HepG2 (cell line): Measurements from ENCODE around the gene C11orf68. TPM values are rescaled to one million over a fixed set of nuclear protein-coding genes. Genes with fewer than 3 reads are reported as not detected.

ENCODE experiments used
- AGO1 ChIP-seq: fragments of 200-400 bp; formaldehyde crosslinking; IDR thresholded peaks from 2 replicates; pipeline ENCODE4 v1.6.1; 2017; ENCODE audit warnings: mild to moderate bottlenecking, low read depth, low read length, moderate library complexity; ENCODE audit not compliant: poor library complexity, severe bottlenecking
- BCL6 ChIP-seq: IDR thresholded peaks from 2 replicates; pipeline ENCODE4 v1.6.1; 2016; ENCODE audit warnings: missing genetic modification reagents, missing compliant biosample characterization
- CENPX ChIP-seq: sonication (generic); formaldehyde crosslinking; IDR thresholded peaks from 2 replicates; pipeline ENCODE4 v1.9.0; 2021; ENCODE audit warnings: mild to moderate bottlenecking, missing genetic modification reagents, moderate library complexity
- ESRRA ChIP-seq: sonication (generic); formaldehyde crosslinking; IDR thresholded peaks from 2 replicates; pipeline ENCODE4 v1.5.1; 2020; ENCODE audit warnings: mild to moderate bottlenecking, low read depth, missing genetic modification reagents
- JDP2 ChIP-seq: sonication (generic); formaldehyde crosslinking; IDR thresholded peaks from 2 replicates; pipeline ENCODE4 v1.8.1; 2022; ENCODE audit warnings: missing genetic modification reagents, borderline replicate concordance
- MATR3 ChIP-seq: sonication (generic); formaldehyde crosslinking; IDR thresholded peaks from 2 replicates; pipeline ENCODE4 v1.4.0; 2020; ENCODE audit warnings: missing genetic modification reagents
- MED8 ChIP-seq: sonication (generic); formaldehyde crosslinking; IDR thresholded peaks from 2 replicates; pipeline ENCODE4 v1.8.1; 2023; ENCODE audit warnings: mild to moderate bottlenecking, missing genetic modification reagents; ENCODE audit not compliant: insufficient replicate concordance
- MYNN ChIP-seq: sonication (generic); formaldehyde crosslinking; IDR thresholded peaks from 2 replicates; pipeline ENCODE4 v1.4.0; 2020; ENCODE audit warnings: mild to moderate bottlenecking, low read depth, missing genetic modification reagents
- NFE2L1 ChIP-seq: sonication (generic); formaldehyde crosslinking; IDR thresholded peaks from 2 replicates; pipeline ENCODE4 v1.4.0; 2020; ENCODE audit warnings: missing genetic modification reagents, mild to moderate bottlenecking, borderline replicate concordance
- RARA ChIP-seq: IDR thresholded peaks from 2 replicates; pipeline ENCODE4 v1.6.1; 2016; ENCODE audit warnings: missing genetic modification reagents, missing compliant biosample characterization
- SMC3 ChIP-seq: IDR thresholded peaks from 2 replicates; pipeline ENCODE4 v1.6.1; 2011; ENCODE audit warnings: low read length, improper control_type of control experiment
- ZFAT ChIP-seq: sonication (generic); formaldehyde crosslinking; conservative IDR thresholded peaks from 2 replicates; pipeline ENCODE4 v1.8.1; 2023; ENCODE audit warnings: missing genetic modification reagents, inconsistent platforms
- ZNF225 ChIP-seq: sonication (generic); formaldehyde crosslinking; IDR thresholded peaks from 2 replicates; pipeline ENCODE4 v1.4.0; 2020; ENCODE audit warnings: mild to moderate bottlenecking, missing genetic modification reagents
- ZNF274 ChIP-seq: sonication (generic); formaldehyde crosslinking; IDR thresholded peaks from 2 replicates; pipeline ENCODE4 v1.5.1; 2020; ENCODE audit warnings: mild to moderate bottlenecking, missing genetic modification reagents
- ZNF343 ChIP-seq: sonication (generic); formaldehyde crosslinking; IDR thresholded peaks from 2 replicates; pipeline ENCODE4 v1.4.0; 2020; ENCODE audit warnings: mild to moderate bottlenecking, missing genetic modification reagents
- ZNF709 ChIP-seq: sonication (generic); formaldehyde crosslinking; IDR thresholded peaks from 2 replicates; pipeline ENCODE4 v1.5.0; 2020; ENCODE audit warnings: mild to moderate bottlenecking, missing genetic modification reagents
- polyA plus RNA-seq, 8 experiments: library from polyadenylated mRNA; depleted of rRNA in 3 of 8; stranded (reverse) in 7 of 8; unstranded in 1 of 8; fragments of >200 nt; fragmentation: Illumina TruSeq in 4 of 8; extraction: Trizol in 4 of 8; gene quantifications; 2 replicates each; pipeline versions ENCODE4 v1.2.1 to v1.2.3, GENCODE V29; 2011 to 2016; ENCODE audit warnings: low read depth in 4 of 8, missing spikeins in 1 of 8, mixed read lengths in 1 of 8; ENCODE audit not compliant: insufficient read depth in 1 of 8
- total RNA-seq, 5 experiments: library from RNA; depleted of rRNA; stranded (reverse); fragments of >200 nt; fragmentation: Illumina TruSeq; extraction: Trizol; gene quantifications; 2 replicates each; pipeline ENCODE4 v1.2.3, GENCODE V29; 2016; ENCODE audit warnings: low read depth in 1 of 5
- TF ChIP-seq, protein P1 (sequence below): sonication (generic); formaldehyde crosslinking; IDR thresholded peaks from 2 replicates; pipeline ENCODE4 v1.4.0; 2020; ENCODE audit warnings: missing genetic modification reagents
- TF ChIP-seq, protein P2 (sequence below): sonication (generic); formaldehyde crosslinking; IDR thresholded peaks from 2 replicates; pipeline ENCODE4 v1.4.0; 2020; ENCODE audit warnings: mild to moderate bottlenecking, missing genetic modification reagents
- TF ChIP-seq, protein P3 (sequence below): fragments of 450-650 bp; IDR thresholded peaks from 2 replicates; pipeline ENCODE4 v1.6.1; 2016
- TF ChIP-seq, protein P4 (sequence below): sonication (generic); formaldehyde crosslinking; IDR thresholded peaks from 2 replicates; pipeline ENCODE4 v1.4.0; 2020; ENCODE audit warnings: missing genetic modification reagents

Gene C11orf68
- total and polyA plus RNA-seq, 2 of the 13 experiments (the other 11 are each of a cell fraction or from before 2014, with no cell fraction given), result 8.4 to 28.3 TPM

GRCh38 chr11:65891219-65892136 is 27.4 kb downstream of the C11orf68 start (continued):
- TF ChIP-seq, protein P1, sequence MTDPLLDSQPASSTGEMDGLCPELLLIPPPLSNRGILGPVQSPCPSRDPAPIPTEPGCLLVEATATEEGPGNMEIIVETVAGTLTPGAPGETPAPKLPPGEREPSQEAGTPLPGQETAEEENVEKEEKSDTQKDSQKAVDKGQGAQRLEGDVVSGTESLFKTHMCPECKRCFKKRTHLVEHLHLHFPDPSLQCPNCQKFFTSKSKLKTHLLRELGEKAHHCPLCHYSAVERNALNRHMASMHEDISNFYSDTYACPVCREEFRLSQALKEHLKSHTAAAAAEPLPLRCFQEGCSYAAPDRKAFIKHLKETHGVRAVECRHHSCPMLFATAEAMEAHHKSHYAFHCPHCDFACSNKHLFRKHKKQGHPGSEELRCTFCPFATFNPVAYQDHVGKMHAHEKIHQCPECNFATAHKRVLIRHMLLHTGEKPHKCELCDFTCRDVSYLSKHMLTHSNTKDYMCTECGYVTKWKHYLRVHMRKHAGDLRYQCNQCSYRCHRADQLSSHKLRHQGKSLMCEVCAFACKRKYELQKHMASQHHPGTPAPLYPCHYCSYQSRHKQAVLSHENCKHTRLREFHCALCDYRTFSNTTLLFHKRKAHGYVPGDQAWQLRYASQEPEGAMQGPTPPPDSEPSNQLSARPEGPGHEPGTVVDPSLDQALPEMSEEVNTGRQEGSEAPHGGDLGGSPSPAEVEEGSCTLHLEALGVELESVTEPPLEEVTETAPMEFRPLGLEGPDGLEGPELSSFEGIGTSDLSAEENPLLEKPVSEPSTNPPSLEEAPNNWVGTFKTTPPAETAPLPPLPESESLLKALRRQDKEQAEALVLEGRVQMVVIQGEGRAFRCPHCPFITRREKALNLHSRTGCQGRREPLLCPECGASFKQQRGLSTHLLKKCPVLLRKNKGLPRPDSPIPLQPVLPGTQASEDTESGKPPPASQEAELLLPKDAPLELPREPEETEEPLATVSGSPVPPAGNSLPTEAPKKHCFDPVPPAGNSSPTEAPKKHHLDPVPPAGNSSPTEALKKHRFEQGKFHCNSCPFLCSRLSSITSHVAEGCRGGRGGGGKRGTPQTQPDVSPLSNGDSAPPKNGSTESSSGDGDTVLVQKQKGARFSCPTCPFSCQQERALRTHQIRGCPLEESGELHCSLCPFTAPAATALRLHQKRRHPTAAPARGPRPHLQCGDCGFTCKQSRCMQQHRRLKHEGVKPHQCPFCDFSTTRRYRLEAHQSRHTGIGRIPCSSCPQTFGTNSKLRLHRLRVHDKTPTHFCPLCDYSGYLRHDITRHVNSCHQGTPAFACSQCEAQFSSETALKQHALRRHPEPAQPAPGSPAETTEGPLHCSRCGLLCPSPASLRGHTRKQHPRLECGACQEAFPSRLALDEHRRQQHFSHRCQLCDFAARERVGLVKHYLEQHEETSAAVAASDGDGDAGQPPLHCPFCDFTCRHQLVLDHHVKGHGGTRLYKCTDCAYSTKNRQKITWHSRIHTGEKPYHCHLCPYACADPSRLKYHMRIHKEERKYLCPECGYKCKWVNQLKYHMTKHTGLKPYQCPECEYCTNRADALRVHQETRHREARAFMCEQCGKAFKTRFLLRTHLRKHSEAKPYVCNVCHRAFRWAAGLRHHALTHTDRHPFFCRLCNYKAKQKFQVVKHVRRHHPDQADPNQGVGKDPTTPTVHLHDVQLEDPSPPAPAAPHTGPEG (CRISPR knock-in tag), result no peak; the same call in 1 of the 2 replicates
- TF ChIP-seq CENPX (CRISPR knock-in tag) (no peak), ESRRA (CRISPR knock-in tag) (peak; percentile 80), MATR3 (no peak), NFE2L1 (CRISPR knock-in tag) (no peak), JDP2 (CRISPR knock-in tag) (no peak), BCL6 (CRISPR knock-in tag) (peak; percentile 49), MYNN (CRISPR knock-in tag) (no peak), AGO1 (peak; percentile 98), ZFAT (CRISPR knock-in tag) (no peak), ZNF343 (CRISPR knock-in tag) (0 out of 2 replicates have a peak, but pooled peaks have one; percentile 3), ZNF274 (CRISPR knock-in tag) (no peak; the same call in 1 of the 2 replicates), ZNF709 (CRISPR knock-in tag) (no peak), MED8 (no peak), ZNF225 (CRISPR knock-in tag) (no peak), SMC3 (no peak), RARA (CRISPR knock-in tag) (no peak; the same call in 1 of the 2 replicates)
- TF ChIP-seq, protein P2, sequence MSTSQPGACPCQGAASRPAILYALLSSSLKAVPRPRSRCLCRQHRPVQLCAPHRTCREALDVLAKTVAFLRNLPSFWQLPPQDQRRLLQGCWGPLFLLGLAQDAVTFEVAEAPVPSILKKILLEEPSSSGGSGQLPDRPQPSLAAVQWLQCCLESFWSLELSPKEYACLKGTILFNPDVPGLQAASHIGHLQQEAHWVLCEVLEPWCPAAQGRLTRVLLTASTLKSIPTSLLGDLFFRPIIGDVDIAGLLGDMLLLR (CRISPR knock-in tag), result no peak
- TF ChIP-seq, protein P3, sequence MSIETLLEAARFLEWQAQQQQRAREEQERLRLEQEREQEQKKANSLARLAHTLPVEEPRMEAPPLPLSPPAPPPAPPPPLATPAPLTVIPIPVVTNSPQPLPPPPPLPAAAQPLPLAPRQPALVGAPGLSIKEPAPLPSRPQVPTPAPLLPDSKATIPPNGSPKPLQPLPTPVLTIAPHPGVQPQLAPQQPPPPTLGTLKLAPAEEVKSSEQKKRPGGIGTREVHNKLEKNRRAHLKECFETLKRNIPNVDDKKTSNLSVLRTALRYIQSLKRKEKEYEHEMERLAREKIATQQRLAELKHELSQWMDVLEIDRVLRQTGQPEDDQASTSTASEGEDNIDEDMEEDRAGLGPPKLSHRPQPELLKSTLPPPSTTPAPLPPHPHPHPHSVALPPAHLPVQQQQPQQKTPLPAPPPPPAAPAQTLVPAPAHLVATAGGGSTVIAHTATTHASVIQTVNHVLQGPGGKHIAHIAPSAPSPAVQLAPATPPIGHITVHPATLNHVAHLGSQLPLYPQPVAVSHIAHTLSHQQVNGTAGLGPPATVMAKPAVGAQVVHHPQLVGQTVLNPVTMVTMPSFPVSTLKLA, result no peak
- TF ChIP-seq, protein P4, sequence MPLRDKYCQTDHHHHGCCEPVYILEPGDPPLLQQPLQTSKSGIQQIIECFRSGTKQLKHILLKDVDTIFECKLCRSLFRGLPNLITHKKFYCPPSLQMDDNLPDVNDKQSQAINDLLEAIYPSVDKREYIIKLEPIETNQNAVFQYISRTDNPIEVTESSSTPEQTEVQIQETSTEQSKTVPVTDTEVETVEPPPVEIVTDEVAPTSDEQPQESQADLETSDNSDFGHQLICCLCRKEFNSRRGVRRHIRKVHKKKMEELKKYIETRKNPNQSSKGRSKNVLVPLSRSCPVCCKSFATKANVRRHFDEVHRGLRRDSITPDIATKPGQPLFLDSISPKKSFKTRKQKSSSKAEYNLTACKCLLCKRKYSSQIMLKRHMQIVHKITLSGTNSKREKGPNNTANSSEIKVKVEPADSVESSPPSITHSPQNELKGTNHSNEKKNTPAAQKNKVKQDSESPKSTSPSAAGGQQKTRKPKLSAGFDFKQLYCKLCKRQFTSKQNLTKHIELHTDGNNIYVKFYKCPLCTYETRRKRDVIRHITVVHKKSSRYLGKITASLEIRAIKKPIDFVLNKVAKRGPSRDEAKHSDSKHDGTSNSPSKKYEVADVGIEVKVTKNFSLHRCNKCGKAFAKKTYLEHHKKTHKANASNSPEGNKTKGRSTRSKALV (CRISPR knock-in tag), result no peak
